ENCODE data around the gene ARHGEF19.
"Not testable (repeated sequence)": the region's sequence is repeated elsewhere in the genome, so short reads cannot be mapped to it uniquely, and the experiment has no call there.

The ARHGEF19 gene

GRCh38 chr1:16173447-16174260 is 38.8 kb downstream of the ARHGEF19 start:
- Histone ChIP-seq H3K27me3 (ENCODE audit: control insufficient read depth in 1 of 2, insufficient read depth in 2 of 2, low read length in 2 of 2) (no peaks in the 10 kb centered on the region), H3K9me3 (ENCODE audit: control insufficient read depth in 1 of 2, low read length in 2 of 2) (no peaks in the 10 kb centered on the region), H3K36me3 (ENCODE audit: control insufficient read depth in 1 of 2, insufficient read depth in 2 of 2, low read length in 2 of 2) (no peaks in the 10 kb centered on the region), H3K27ac (ENCODE audit: low read depth, low read length) (peak overlapping the region; percentile 84), H3K4me1 (ENCODE audit: control insufficient read depth in 1 of 2, insufficient read depth in 2 of 2, low read length in 2 of 2) (peaks cover 59 to 72% of the 10 kb centered on the region in 2 donors), H3K9ac (ENCODE audit: low read depth in 1 of 2, low read length in 2 of 2) (peak overlapping the region; percentile 54 to 57), H3K4me3 (ENCODE audit: low read depth in 1 of 2, low read length in 2 of 2) (peak overlapping the region in 1 of 2 donors; percentile 27)

- Histone ChIP-seq H3K27ac (ENCODE audit: low read depth, low read length) (peak overlapping the region; percentile 84), H3K9ac (ENCODE audit: low read depth in 1 of 2, low read length in 2 of 2) (peak overlapping the region; percentile 54 to 55), H3K4me1 (ENCODE audit: control insufficient read depth in 1 of 2, insufficient read depth in 2 of 2, low read length in 2 of 2) (peaks cover 58 to 70% of the 10 kb centered on the region in 2 donors), H3K36me3 (ENCODE audit: control insufficient read depth in 1 of 2, insufficient read depth in 2 of 2, low read length in 2 of 2) (no peaks in the 10 kb centered on the region), H3K4me3 (ENCODE audit: low read depth in 1 of 2, low read length in 2 of 2) (peak overlapping the region in 1 of 2 donors; percentile 27), H3K27me3 (ENCODE audit: control insufficient read depth in 1 of 2, insufficient read depth in 2 of 2, low read length in 2 of 2) (no peaks in the 10 kb centered on the region), H3K9me3 (ENCODE audit: control insufficient read depth in 1 of 2, low read length in 2 of 2) (no peaks in the 10 kb centered on the region)
Observed at GRCh38 chr1:16172964-16173446, 39.4 kb downstream of the ARHGEF19 start.

- H3K27ac ChIP-seq (ENCODE audit: low read depth, low read length), result no peak overlapping the region
- H3K36me3 ChIP-seq (ENCODE audit: control insufficient read depth in 1 of 2, insufficient read depth in 2 of 2, low read length in 2 of 2), result no peaks in the 10 kb centered on the region
- H3K9me3 ChIP-seq (ENCODE audit: control insufficient read depth in 1 of 2, low read length in 2 of 2), result no peaks in the 10 kb centered on the region
- H3K4me3 ChIP-seq (ENCODE audit: low read depth in 1 of 2, low read length in 2 of 2), result no peak overlapping the region
- H3K9ac ChIP-seq (ENCODE audit: low read depth in 1 of 2, low read length in 2 of 2), result peak overlapping the region in 1 of 2 donors; percentile 54
- peaks cover 55 to 63% of the 10 kb centered on the region in 2 donors for H3K4me1 ChIP-seq (ENCODE audit: control insufficient read depth in 1 of 2, insufficient read depth in 2 of 2, low read length in 2 of 2)
- H3K27me3 ChIP-seq (ENCODE audit: control insufficient read depth in 1 of 2, insufficient read depth in 2 of 2, low read length in 2 of 2), result no peaks in the 10 kb centered on the region
Observed at GRCh38 chr1:16172218-16172830, 40.1 kb downstream of the ARHGEF19 start.

GRCh38 chr1:16171314-16172151 is 40.9 kb downstream of the ARHGEF19 start:
- H3K9me3 ChIP-seq (ENCODE audit: control insufficient read depth in 1 of 2, low read length in 2 of 2), result no peaks in the 10 kb centered on the region
- peaks cover 49 to 55% of the 10 kb centered on the region in 2 donors for H3K4me1 ChIP-seq (ENCODE audit: control insufficient read depth in 1 of 2, insufficient read depth in 2 of 2, low read length in 2 of 2)
- H3K27me3 ChIP-seq (ENCODE audit: control insufficient read depth in 1 of 2, insufficient read depth in 2 of 2, low read length in 2 of 2), result no peaks in the 10 kb centered on the region
- no peaks in the 10 kb centered on the region for H3K36me3 ChIP-seq (ENCODE audit: control insufficient read depth in 1 of 2, insufficient read depth in 2 of 2, low read length in 2 of 2)
- H3K9ac ChIP-seq (ENCODE audit: low read depth in 1 of 2, low read length in 2 of 2), result peak overlapping the region; percentile 6 to 25
- no peak overlapping the region for H3K27ac ChIP-seq (ENCODE audit: low read depth, low read length)
- H3K4me3 ChIP-seq (ENCODE audit: low read depth in 1 of 2, low read length in 2 of 2), result no peak overlapping the region

GRCh38 chr1:16170283-16170673 is 42.2 kb downstream of the ARHGEF19 start:
- Histone ChIP-seq H3K9me3 (ENCODE audit: control insufficient read depth in 1 of 2, low read length in 2 of 2) (no peaks in the 10 kb centered on the region), H3K27me3 (ENCODE audit: control insufficient read depth in 1 of 2, insufficient read depth in 2 of 2, low read length in 2 of 2) (no peaks in the 10 kb centered on the region), H3K27ac (ENCODE audit: low read depth, low read length) (no peak overlapping the region), H3K4me3 (ENCODE audit: low read depth in 1 of 2, low read length in 2 of 2) (no peak overlapping the region), H3K4me1 (ENCODE audit: control insufficient read depth in 1 of 2, insufficient read depth in 2 of 2, low read length in 2 of 2) (peaks cover 42 to 43% of the 10 kb centered on the region in 2 donors), H3K9ac (ENCODE audit: low read depth in 1 of 2, low read length in 2 of 2) (no peak overlapping the region), H3K36me3 (ENCODE audit: control insufficient read depth in 1 of 2, insufficient read depth in 2 of 2, low read length in 2 of 2) (no peaks in the 10 kb centered on the region)

- Histone ChIP-seq H3K4me3 (ENCODE audit: low read depth in 1 of 2, low read length in 2 of 2) (no peak overlapping the region), H3K4me1 (ENCODE audit: control insufficient read depth in 1 of 2, insufficient read depth in 2 of 2, low read length in 2 of 2) (peaks cover 28 to 31% of the 10 kb centered on the region in 2 donors), H3K9ac (ENCODE audit: low read depth in 1 of 2, low read length in 2 of 2) (no peak overlapping the region), H3K36me3 (ENCODE audit: control insufficient read depth in 1 of 2, insufficient read depth in 2 of 2, low read length in 2 of 2) (no peaks in the 10 kb centered on the region), H3K27me3 (ENCODE audit: control insufficient read depth in 1 of 2, insufficient read depth in 2 of 2, low read length in 2 of 2) (no peaks in the 10 kb centered on the region), H3K27ac (ENCODE audit: low read depth, low read length) (no peak overlapping the region), H3K9me3 (ENCODE audit: control insufficient read depth in 1 of 2, low read length in 2 of 2) (no peaks in the 10 kb centered on the region)
Observed at GRCh38 chr1:16168622-16169360, 43.7 kb downstream of the ARHGEF19 start.

- H3K9ac ChIP-seq (ENCODE audit: low read depth in 1 of 2, low read length in 2 of 2); H3K27me3 ChIP-seq (ENCODE audit: control insufficient read depth in 1 of 2, insufficient read depth in 2 of 2, low read length in 2 of 2); H3K36me3 ChIP-seq (ENCODE audit: control insufficient read depth in 1 of 2, insufficient read depth in 2 of 2, low read length in 2 of 2); H3K9me3 ChIP-seq (ENCODE audit: control insufficient read depth in 1 of 2, low read length in 2 of 2); H3K27ac ChIP-seq (ENCODE audit: low read depth, low read length): not testable (repeated sequence)
- Histone ChIP-seq H3K4me1 (ENCODE audit: control insufficient read depth in 1 of 2, insufficient read depth in 2 of 2, low read length in 2 of 2) (peaks cover 21 to 24% of the 10 kb centered on the region in 2 donors), H3K4me3 (ENCODE audit: low read depth in 1 of 2, low read length in 2 of 2) (peak overlapping the region in 1 of 2 donors; percentile 61)
Observed at GRCh38 chr1:16168144-16168495, 44.3 kb downstream of the ARHGEF19 start.

- H3K27me3 ChIP-seq (ENCODE audit: control insufficient read depth in 1 of 2, insufficient read depth in 2 of 2, low read length in 2 of 2), result no peaks in the 10 kb centered on the region
- no peaks in the 10 kb centered on the region for H3K9me3 ChIP-seq (ENCODE audit: control insufficient read depth in 1 of 2, low read length in 2 of 2)
- H3K36me3 ChIP-seq (ENCODE audit: control insufficient read depth in 1 of 2, insufficient read depth in 2 of 2, low read length in 2 of 2), result no peaks in the 10 kb centered on the region
- no peak overlapping the region for H3K27ac ChIP-seq (ENCODE audit: low read depth, low read length)
- no peak overlapping the region for H3K9ac ChIP-seq (ENCODE audit: low read depth in 1 of 2, low read length in 2 of 2)
- peak overlapping the region; percentile 29 to 61 for H3K4me3 ChIP-seq (ENCODE audit: low read depth in 1 of 2, low read length in 2 of 2)
- peaks cover 16 to 22% of the 10 kb centered on the region in 2 donors for H3K4me1 ChIP-seq (ENCODE audit: control insufficient read depth in 1 of 2, insufficient read depth in 2 of 2, low read length in 2 of 2)
Observed at GRCh38 chr1:16167331-16168143, 44.9 kb downstream of the ARHGEF19 start.

GRCh38 chr1:16166117-16166516 is 46.3 kb downstream of the ARHGEF19 start:
- no peaks in the 10 kb centered on the region for H3K36me3 ChIP-seq (ENCODE audit: control insufficient read depth in 1 of 2, insufficient read depth in 2 of 2, low read length in 2 of 2)
- H3K9ac ChIP-seq (ENCODE audit: low read depth in 1 of 2, low read length in 2 of 2), result no peak overlapping the region
- H3K9me3 ChIP-seq (ENCODE audit: control insufficient read depth in 1 of 2, low read length in 2 of 2), result no peaks in the 10 kb centered on the region
- peaks cover 12 to 20% of the 10 kb centered on the region in 2 donors for H3K4me1 ChIP-seq (ENCODE audit: control insufficient read depth in 1 of 2, insufficient read depth in 2 of 2, low read length in 2 of 2)
- no peak overlapping the region for H3K27ac ChIP-seq (ENCODE audit: low read depth, low read length)
- no peak overlapping the region for H3K4me3 ChIP-seq (ENCODE audit: low read depth in 1 of 2, low read length in 2 of 2)
- H3K27me3 ChIP-seq (ENCODE audit: control insufficient read depth in 1 of 2, insufficient read depth in 2 of 2, low read length in 2 of 2), result no peaks in the 10 kb centered on the region
